ENCODE results near the gene KRT31.
"Not testable (repeated sequence)": the region's sequence is repeated elsewhere in the genome, so short reads cannot be mapped to it uniquely, and the experiment has no call there.

The KRT31 gene

GRCh38 chr17:41396996-41397660 lies at the start of gene KRT31:
TSS of gene KRT31 (minus strand) at chr17:41397608. CDS start at chr17:41397539, 69 bp downstream.
- DNase-seq, result no peak

- no peak for DNase-seq
Observed at GRCh38 chr17:41446806-41447205, 49.4 kb upstream of the KRT31 start.

GRCh38 chr17:41444640-41445039 lies 47.2 kb upstream of the KRT31 start:
- no peak for DNase-seq

- no peak for DNase-seq
Observed at GRCh38 chr17:41444186-41444585, 46.8 kb upstream of the KRT31 start.

- DNase-seq, result no peak
Observed at GRCh38 chr17:41442739-41443138, 45.3 kb upstream of the KRT31 start.

- DNase-seq, result no peak
Observed at GRCh38 chr17:41440531-41441033, 43.2 kb upstream of the KRT31 start, which contains the start of gene KRT38. TSS of gene KRT38 (minus strand) at chr17:41440983. CDS start at chr17:41440921, 62 bp downstream.

- DNase-seq, result no peak
Observed at GRCh38 chr17:41439375-41439774, 42.0 kb upstream of the KRT31 start.

- DNase-seq, result no peak
Observed at GRCh38 chr17:41437769-41438168, 40.4 kb upstream of the KRT31 start.

GRCh38 chr17:41437254-41437653 lies 39.8 kb upstream of the KRT31 start:
- no peak for DNase-seq

- no peak for DNase-seq
Observed at GRCh38 chr17:41434415-41434814, 37.0 kb upstream of the KRT31 start.

- no peak for DNase-seq
Observed at GRCh38 chr17:41434005-41434404, 36.6 kb upstream of the KRT31 start.

GRCh38 chr17:41433586-41433985 lies 36.2 kb upstream of the KRT31 start:
- DNase-seq, result no peak

GRCh38 chr17:41430376-41430775 lies 33.0 kb upstream of the KRT31 start:
- not testable (repeated sequence) for DNase-seq

GRCh38 chr17:41429667-41430066 lies 32.3 kb upstream of the KRT31 start:
- no peak for DNase-seq

GRCh38 chr17:41428591-41429291 lies 31.3 kb upstream of the KRT31 start:
- DNase-seq, result no peak

- no peak for DNase-seq
Observed at GRCh38 chr17:41424111-41424635, 26.8 kb upstream of the KRT31 start, which contains the start of gene KRT37. TSS of gene KRT37 (minus strand) at chr17:41424585. CDS start at chr17:41424523, 62 bp downstream.

GRCh38 chr17:41422586-41422985 lies 25.2 kb upstream of the KRT31 start:
- not testable (repeated sequence) for DNase-seq

GRCh38 chr17:41421617-41422016 lies 24.2 kb upstream of the KRT31 start:
- no peak for DNase-seq

GRCh38 chr17:41421116-41421515 lies 23.7 kb upstream of the KRT31 start:
- DNase-seq, result no peak

GRCh38 chr17:41420134-41420533 lies 22.7 kb upstream of the KRT31 start:
- DNase-seq, result no peak

- no peak for DNase-seq
Observed at GRCh38 chr17:41419716-41420115, 22.3 kb upstream of the KRT31 start.

GRCh38 chr17:41418116-41418860 lies 20.9 kb upstream of the KRT31 start:
- no peak for DNase-seq

GRCh38 chr17:41417576-41418015 lies 20.2 kb upstream of the KRT31 start:
- DNase-seq, result no peak

Data from NCI-H2171 (cell line).